Mammary epithelial cell (primary cell): Measurements from ENCODE around the gene HPSE2.

Experiments
- EZH2 ChIP-seq: IDR thresholded peaks from 2 replicates; pipeline ENCODE4 v1.6.1; 2012; ENCODE audit warnings: low read length, inconsistent platforms, borderline replicate concordance
- TF ChIP-seq, protein P1 (sequence below), 2 donors: IDR thresholded peaks in 1 of 2; conservative IDR thresholded peaks in 1 of 2; 2 replicates each; pipeline ENCODE4 v1.5.1; 2011 to 2012; ENCODE audit warnings: inconsistent platforms in 2 of 2, low read length in 2 of 2, mild to moderate bottlenecking in 2 of 2, control low read depth in 1 of 2, low read depth in 1 of 2; ENCODE audit not compliant: insufficient read depth in 1 of 2; ENCODE audit errors: extremely low read depth in 1 of 2

DNA sequence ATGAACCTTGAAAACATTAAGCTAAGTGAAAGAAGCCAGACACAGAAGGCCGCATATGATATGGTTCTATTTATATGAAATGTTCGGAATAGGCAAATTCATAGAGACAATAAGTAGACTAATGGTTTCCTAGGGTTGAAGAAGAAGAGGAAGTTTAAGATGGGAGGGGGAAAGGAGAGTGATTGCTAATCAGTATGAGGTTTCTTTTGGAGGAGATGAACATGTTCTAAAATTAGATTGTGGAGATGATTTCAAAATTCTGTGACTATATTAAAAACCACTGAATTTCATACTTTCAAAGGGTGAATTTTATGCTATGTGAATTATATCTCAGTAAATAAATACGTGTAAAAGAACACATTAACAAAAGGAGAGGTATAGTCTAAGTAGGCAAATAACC is 612.5 kb downstream of the HPSE2 start:
- TF ChIP-seq, protein P1, sequence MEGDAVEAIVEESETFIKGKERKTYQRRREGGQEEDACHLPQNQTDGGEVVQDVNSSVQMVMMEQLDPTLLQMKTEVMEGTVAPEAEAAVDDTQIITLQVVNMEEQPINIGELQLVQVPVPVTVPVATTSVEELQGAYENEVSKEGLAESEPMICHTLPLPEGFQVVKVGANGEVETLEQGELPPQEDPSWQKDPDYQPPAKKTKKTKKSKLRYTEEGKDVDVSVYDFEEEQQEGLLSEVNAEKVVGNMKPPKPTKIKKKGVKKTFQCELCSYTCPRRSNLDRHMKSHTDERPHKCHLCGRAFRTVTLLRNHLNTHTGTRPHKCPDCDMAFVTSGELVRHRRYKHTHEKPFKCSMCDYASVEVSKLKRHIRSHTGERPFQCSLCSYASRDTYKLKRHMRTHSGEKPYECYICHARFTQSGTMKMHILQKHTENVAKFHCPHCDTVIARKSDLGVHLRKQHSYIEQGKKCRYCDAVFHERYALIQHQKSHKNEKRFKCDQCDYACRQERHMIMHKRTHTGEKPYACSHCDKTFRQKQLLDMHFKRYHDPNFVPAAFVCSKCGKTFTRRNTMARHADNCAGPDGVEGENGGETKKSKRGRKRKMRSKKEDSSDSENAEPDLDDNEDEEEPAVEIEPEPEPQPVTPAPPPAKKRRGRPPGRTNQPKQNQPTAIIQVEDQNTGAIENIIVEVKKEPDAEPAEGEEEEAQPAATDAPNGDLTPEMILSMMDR (conservative IDR thresholded peaks at IDR 0.05 in 1 of 2, IDR thresholded peaks at IDR 0.05 in 1 of 2; ENCODE audit: extremely low read depth in 1 of 2, insufficient read depth in 1 of 2, low read depth in 1 of 2, low read length in 2 of 2): no peak
- no peak for TF ChIP-seq EZH2
